WERI-Rb-1 (cell line): ENCODE results near the gene IL15RA.

Source experiments
- DNase-seq: peaks from one replicate; pipeline ENCODE4 v3.0.0-alpha.2; 2020
- H3K27ac ChIP-seq: fragments of 250-450 bp; sonication (Bioruptor Pico); 2 replicates; pipeline ENCODE4 v1.5.1; 2020; ENCODE audit warnings: mild to moderate bottlenecking, moderate library complexity
- H3K27me3 ChIP-seq: fragments of 250-450 bp; sonication (Bioruptor Pico); 2 replicates; pipeline ENCODE4 v1.5.1; 2021; ENCODE audit warnings: mild to moderate bottlenecking, low read depth, moderate library complexity; ENCODE audit not compliant: insufficient read depth, severe bottlenecking
- H3K36me3 ChIP-seq: fragments of 250-450 bp; sonication (Bioruptor Pico); 2 replicates; pipeline ENCODE4 v1.5.1; 2020; ENCODE audit warnings: mild to moderate bottlenecking, moderate library complexity
- H3K4me3 ChIP-seq: 2 replicates; pipeline ENCODE4 v1.5.1; 2011; ENCODE audit warnings: low read depth, mild to moderate bottlenecking, control low read depth, low read length
- H3K9me3 ChIP-seq: fragments of 250-450 bp; sonication (Bioruptor Pico); 2 replicates; pipeline ENCODE4 v1.5.1; 2021; ENCODE audit warnings: mild to moderate bottlenecking, moderate library complexity; ENCODE audit not compliant: severe bottlenecking
- TF ChIP-seq, protein P1 (sequence below): IDR thresholded peaks from 2 replicates; pipeline ENCODE4 v1.5.1; 2011; ENCODE audit warnings: low read depth, mild to moderate bottlenecking, control low read depth, inconsistent platforms, low read length

The IL15RA gene

DNA sequence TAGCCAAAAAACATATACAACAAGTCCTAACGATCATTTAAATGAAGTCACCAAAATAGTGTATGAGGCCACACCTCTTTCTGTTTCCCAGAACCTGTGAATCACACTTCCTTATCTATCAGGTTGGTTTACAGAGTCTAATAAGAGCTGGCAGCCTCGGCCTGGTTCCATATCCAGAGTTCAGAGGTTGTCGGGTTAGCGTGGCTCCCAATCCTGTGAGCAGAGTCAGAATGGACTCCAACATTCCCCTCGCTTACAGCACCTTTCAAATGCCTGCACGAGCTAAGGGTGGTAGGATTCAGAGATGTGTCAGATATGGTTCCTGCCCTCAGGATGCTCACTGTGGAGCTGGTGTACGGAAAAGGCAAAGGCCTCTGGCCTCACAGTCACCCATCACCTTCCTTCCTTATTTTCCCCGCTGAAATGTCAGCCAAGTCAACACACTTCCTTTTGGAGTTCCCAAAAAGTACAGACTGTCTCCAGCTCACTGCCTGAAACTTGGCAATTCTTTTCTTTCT is 6.0 kb downstream of the IL15RA start:
- Histone ChIP-seq H3K36me3 (no peaks in the 10 kb centered on the region), H3K27ac (no peak overlapping the region), H3K4me3 (no peak overlapping the region), H3K27me3 (peaks cover 12% of the 10 kb centered on the region), H3K9me3 (no peaks in the 10 kb centered on the region)
- DNase-seq: no peak
- TF ChIP-seq, protein P1, sequence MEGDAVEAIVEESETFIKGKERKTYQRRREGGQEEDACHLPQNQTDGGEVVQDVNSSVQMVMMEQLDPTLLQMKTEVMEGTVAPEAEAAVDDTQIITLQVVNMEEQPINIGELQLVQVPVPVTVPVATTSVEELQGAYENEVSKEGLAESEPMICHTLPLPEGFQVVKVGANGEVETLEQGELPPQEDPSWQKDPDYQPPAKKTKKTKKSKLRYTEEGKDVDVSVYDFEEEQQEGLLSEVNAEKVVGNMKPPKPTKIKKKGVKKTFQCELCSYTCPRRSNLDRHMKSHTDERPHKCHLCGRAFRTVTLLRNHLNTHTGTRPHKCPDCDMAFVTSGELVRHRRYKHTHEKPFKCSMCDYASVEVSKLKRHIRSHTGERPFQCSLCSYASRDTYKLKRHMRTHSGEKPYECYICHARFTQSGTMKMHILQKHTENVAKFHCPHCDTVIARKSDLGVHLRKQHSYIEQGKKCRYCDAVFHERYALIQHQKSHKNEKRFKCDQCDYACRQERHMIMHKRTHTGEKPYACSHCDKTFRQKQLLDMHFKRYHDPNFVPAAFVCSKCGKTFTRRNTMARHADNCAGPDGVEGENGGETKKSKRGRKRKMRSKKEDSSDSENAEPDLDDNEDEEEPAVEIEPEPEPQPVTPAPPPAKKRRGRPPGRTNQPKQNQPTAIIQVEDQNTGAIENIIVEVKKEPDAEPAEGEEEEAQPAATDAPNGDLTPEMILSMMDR: no peak

DNA sequence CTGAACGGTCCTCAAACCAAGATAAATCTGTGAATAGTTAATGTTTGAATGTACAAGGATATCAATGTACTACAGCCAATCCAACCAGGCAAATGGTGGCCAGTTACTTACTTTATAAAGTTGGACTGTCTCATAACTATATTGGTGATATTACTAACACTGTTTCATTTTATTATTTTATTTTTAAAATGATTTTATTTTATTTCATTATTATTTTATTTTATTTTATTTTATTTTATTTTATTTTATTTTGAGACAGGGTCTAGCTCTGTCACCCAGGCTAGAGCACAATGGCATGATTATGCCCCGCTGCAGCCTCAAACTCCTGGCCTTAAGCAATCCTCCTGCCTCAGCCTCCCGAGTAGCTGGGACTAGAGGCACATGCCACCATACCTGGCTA is 6.8 kb downstream of the IL15RA start:
- TF ChIP-seq, protein P1: no peak
- Histone ChIP-seq H3K27me3 (peaks cover 10% of the 10 kb centered on the region), H3K36me3 (no peaks in the 10 kb centered on the region), H3K27ac (no peak overlapping the region), H3K9me3 (no peaks in the 10 kb centered on the region), H3K4me3 (no peak overlapping the region)
- no peak for DNase-seq

DNA sequence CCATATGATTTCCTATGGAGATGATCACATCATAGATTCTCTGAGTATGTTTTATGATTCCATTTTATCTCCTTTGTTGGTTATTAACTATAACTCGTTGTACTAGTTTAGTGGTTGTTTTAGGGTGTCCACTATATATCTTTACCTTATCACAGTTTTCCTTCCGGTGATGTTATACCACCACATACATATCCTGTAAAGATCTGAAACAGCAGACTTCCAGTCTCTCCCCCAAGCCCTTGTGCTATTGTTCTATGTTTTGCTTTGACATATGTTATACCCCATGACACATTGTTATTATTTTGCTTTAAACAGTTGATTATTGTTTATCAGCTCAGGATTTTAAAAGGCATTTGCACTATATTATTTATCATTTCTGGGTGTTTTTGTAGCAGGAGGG is 7.3 kb downstream of the IL15RA start:
- H3K27me3 ChIP-seq: peaks cover 12% of the 10 kb centered on the region
- H3K9me3 ChIP-seq: no peaks in the 10 kb centered on the region
- H3K4me3 ChIP-seq: no peak overlapping the region
- H3K27ac ChIP-seq: no peak overlapping the region
- DNase-seq: no peak
- TF ChIP-seq, protein P1: no peak
- no peaks in the 10 kb centered on the region for H3K36me3 ChIP-seq

DNA sequence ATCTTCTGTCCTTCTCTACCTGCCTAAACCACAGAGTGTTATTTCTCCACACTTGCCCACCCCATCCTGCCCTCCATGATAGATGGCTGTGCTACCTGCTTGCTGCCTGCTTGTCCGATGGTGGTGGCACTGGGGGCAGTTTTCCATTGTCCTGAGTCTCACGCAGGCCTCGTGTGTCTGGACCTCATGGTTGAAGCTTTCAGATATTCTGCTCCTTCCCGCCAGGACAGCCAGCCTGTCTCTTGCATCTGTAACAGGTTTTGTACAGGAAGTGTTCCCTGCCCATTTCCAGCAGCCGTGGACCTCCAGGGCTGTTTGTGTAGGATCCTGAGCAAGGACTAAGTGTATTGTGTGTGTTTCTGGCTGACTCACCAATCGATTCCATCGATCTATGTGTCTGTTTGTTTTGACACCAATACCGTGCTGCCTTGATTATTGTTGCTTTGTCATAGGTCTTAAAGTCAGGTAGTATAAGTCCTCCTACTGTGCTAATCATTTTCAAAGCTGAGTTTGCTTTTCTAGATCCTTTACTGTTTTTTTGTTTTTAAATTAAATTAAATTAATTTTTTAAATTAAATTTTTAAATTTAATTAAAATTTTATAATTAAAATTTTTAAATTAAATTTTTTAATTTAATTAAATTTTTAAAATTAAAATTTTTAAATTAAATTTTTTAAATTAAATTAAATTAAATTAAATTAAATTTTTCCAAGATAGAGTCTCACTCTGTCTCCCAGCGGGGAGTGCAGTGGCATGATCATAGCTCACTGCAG is 8.5 kb downstream of the IL15RA start:
- no peak overlapping the region for H3K27ac ChIP-seq
- TF ChIP-seq, protein P1: no peak
- no peaks in the 10 kb centered on the region for H3K9me3 ChIP-seq
- no peaks in the 10 kb centered on the region for H3K36me3 ChIP-seq
- peaks cover 16% of the 10 kb centered on the region for H3K27me3 ChIP-seq
- no peak overlapping the region for H3K4me3 ChIP-seq
- DNase-seq: no peak

DNA sequence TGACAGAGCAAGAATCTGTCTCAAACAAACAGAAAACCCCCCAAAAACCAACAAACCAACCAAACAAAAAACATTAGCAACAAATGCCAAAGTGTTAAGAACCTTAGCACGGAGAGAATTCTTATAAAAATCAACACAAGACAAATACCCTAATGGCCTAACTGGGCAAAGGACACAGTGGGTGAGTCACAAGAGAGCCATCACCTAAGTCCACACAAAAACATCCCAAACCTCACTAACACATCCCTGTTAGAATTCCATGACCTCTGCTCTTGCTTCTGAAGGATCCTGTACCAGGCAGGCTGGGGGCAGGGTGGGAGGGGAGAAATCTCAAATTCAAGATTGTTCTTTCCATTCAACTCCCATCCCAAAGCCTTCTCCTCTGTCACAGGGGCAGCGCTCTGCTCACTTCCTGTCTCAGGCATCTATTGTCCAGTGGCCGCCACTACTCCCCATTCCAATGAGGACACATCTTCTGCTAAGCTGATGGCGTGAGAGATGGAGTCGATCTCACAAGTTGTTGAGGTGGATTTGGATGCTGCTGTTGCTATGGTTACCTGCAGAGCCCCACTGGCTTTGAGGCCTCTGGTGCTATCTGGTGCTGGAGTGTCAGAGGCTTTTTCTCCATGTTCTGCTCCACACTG is 9.2 kb downstream of the IL15RA start:
- Histone ChIP-seq H3K4me3 (no peak overlapping the region), H3K9me3 (no peaks in the 10 kb centered on the region), H3K27ac (no peak overlapping the region), H3K36me3 (no peaks in the 10 kb centered on the region), H3K27me3 (peaks cover 16% of the 10 kb centered on the region)
- TF ChIP-seq, protein P1: no peak
- no peak for DNase-seq
